DMS 273 (cell line): Measurements from ENCODE around the gene CHKA.

Experiments
- DNase-seq: peaks from one replicate; lab custom pipeline; 2025; ENCODE audit not compliant: unreplicated experiment; lab: John Stamatoyannopoulos, UW

CHKA gene

GRCh38 chr11:68047437-68048290 lies 73.5 kb downstream of the CHKA start:
- DNase-seq: no peak

- DNase-seq: no peak
Measured at GRCh38 chr11:68044898-68045351, 76.3 kb downstream of the CHKA start.

- no peak for DNase-seq
Measured at GRCh38 chr11:68044145-68044813, 76.9 kb downstream of the CHKA start.

- DNase-seq: peak; percentile 78
Measured at GRCh38 chr11:68043349-68044144, 77.6 kb downstream of the CHKA start.

- DNase-seq: no peak
Measured at GRCh38 chr11:68043029-68043348, 78.2 kb downstream of the CHKA start.

GRCh38 chr11:68042219-68043028 lies 78.8 kb downstream of the CHKA start:
- DNase-seq: no peak

GRCh38 chr11:68041617-68042218 lies 79.5 kb downstream of the CHKA start:
- no peak for DNase-seq

- no peak for DNase-seq
Measured at GRCh38 chr11:68040957-68041591, 80.1 kb downstream of the CHKA start.

- DNase-seq: peak; percentile 64
Measured at GRCh38 chr11:68040101-68040956, 80.9 kb downstream of the CHKA start.

GRCh38 chr11:68039526-68040086 lies 81.6 kb downstream of the CHKA start:
- no peak for DNase-seq

- DNase-seq: no peak
Measured at GRCh38 chr11:68038718-68039525, 82.3 kb downstream of the CHKA start, which contains the start of gene TCIRG1. Gene TCIRG1, plus strand, starts transcription at chr11:68039025. Its CDS starts 2,247 bp downstream, at chr11:68041272.

- DNase-seq: no peak
Measured at GRCh38 chr11:68038226-68038717, 82.9 kb downstream of the CHKA start.

- peak; percentile 45 for DNase-seq
Measured at GRCh38 chr11:68037411-68038225, 83.6 kb downstream of the CHKA start.

GRCh38 chr11:68036717-68037239 lies 84.4 kb downstream of the CHKA start:
- no peak for DNase-seq

- DNase-seq: no peak
Measured at GRCh38 chr11:68036141-68036716, 85.0 kb downstream of the CHKA start.

- no peak for DNase-seq
Measured at GRCh38 chr11:68035266-68035876, 85.8 kb downstream of the CHKA start.
